ENCODE data around the gene EBP. TPM values are rescaled to one million over a fixed set of nuclear protein-coding genes. Genes with fewer than 3 reads are reported as not detected.
A peak's percentile ranks its signal among the peaks of the same experiment; 100 is the strongest.

EBP gene
- total and polyA plus RNA-seq, 8 donors = 5.8 to 208 (median 53.1) TPM

GRCh38 chrX:48560681-48561080 is 39.1 kb downstream of the EBP start:
- intact Hi-C loops (cut with DNase I; ENCODE audit: low total_unique reads) = no loop called here
- 93 to 97% (median 94%) methylated on average over 10 to 12 of the region's 12 CpGs for WGBS, 5 donors
- TF ChIP-seq POLR2A (IDR thresholded peaks at IDR 0.05) (no peak), POLR2AphosphoS5 (IDR thresholded peaks at IDR 0.05) (no peak), EP300 (IDR thresholded peaks at IDR 0.05) (no peak), CTCF (IDR thresholded peaks at IDR 0.05) (no peak)
- Histone ChIP-seq H3K9me3 (no peaks in the 10 kb centered on the region), H3K27ac (no peak overlapping the region), H3K4me3 (no peak overlapping the region), H3K4me1 (no peaks in the 10 kb centered on the region), H3K36me3 (peaks cover 3 to 64% (median 54%) of the 10 kb centered on the region in 4 donors), H3K27me3 (no peaks in the 10 kb centered on the region)
- DNase-seq = no peak

GRCh38 chrX:48569958-48570357 is 48.4 kb downstream of the EBP start:
- H3K27ac ChIP-seq = no peak overlapping the region
- 65 to 88% (median 70%) methylated on average over 1 of the region's 1 CpG for WGBS, 5 donors
- intact Hi-C loops (cut with DNase I; ENCODE audit: low total_unique reads) = no loop called here
- TF ChIP-seq CTCF (IDR thresholded peaks at IDR 0.05) = no peak
- no peak for TF ChIP-seq POLR2AphosphoS5 (IDR thresholded peaks at IDR 0.05)
- no peak for TF ChIP-seq POLR2A (IDR thresholded peaks at IDR 0.05)
- TF ChIP-seq EP300 (IDR thresholded peaks at IDR 0.05) = no peak
- H3K9me3 ChIP-seq = no peaks in the 10 kb centered on the region
- H3K36me3 ChIP-seq = no peaks in the 10 kb centered on the region
- no peaks in the 10 kb centered on the region for H3K27me3 ChIP-seq
- DNase-seq = no peak
- H3K4me1 ChIP-seq = peaks cover 0 to under 1% (median 0%) of the 10 kb centered on the region in 4 donors
- no peak overlapping the region for H3K4me3 ChIP-seq

GRCh38 chrX:48573690-48574269 is 52.2 kb downstream of the EBP start:
- 25 to 57% (median 41%) methylated on average over 18 to 19 of the region's 19 CpGs for WGBS, 5 donors
- peak; percentile 30 to 68 for DNase-seq
- Histone ChIP-seq H3K27ac (peak overlapping the region; percentile 87 to 99 (median 97)), H3K9me3 (no peaks in the 10 kb centered on the region), H3K36me3 (peaks cover 23 to 37% (median 36%) of the 10 kb centered on the region in 4 donors), H3K27me3 (no peaks in the 10 kb centered on the region), H3K4me3 (peak overlapping the region; percentile 50 to 72 (median 56)), H3K4me1 (peaks cover 13 to 36% (median 16%) of the 10 kb centered on the region in 4 donors)
- TF ChIP-seq CTCF (IDR thresholded peaks at IDR 0.05) (no peak), POLR2AphosphoS5 (IDR thresholded peaks at IDR 0.05) (no peak), POLR2A (IDR thresholded peaks at IDR 0.05) (no peak), EP300 (IDR thresholded peaks at IDR 0.05) (no peak)
- intact Hi-C loops (cut with DNase I; ENCODE audit: low total_unique reads) = no loop called here

- H3K36me3 ChIP-seq = peaks cover 23 to 45% (median 44%) of the 10 kb centered on the region in 4 donors
- DNase-seq = peak; percentile 91 to 97
- whole genome bisulfite sequencing, 5 donors = 0 to 39% (median 6%) methylated on average over 43 to 71 of the region's 71 CpGs
- peaks cover 13 to 40% (median 16%) of the 10 kb centered on the region in 4 donors for H3K4me1 ChIP-seq
- no peak for TF ChIP-seq EP300 (IDR thresholded peaks at IDR 0.05)
- peak in 2 of 4 donors; percentile 37 to 78 for TF ChIP-seq POLR2A (IDR thresholded peaks at IDR 0.05)
- TF ChIP-seq CTCF (IDR thresholded peaks at IDR 0.05) = peak in 4 of 7 experiments; percentile 18 to 57 (median 35)
- peak; percentile 87 to 95 (median 89) for TF ChIP-seq POLR2AphosphoS5 (IDR thresholded peaks at IDR 0.05)
- H3K4me3 ChIP-seq = peak within 1 kb of the TSS; percentile 50 to 72 (median 56)
- H3K9me3 ChIP-seq = no peaks in the 10 kb centered on the region
- intact Hi-C loops (cut with DNase I; ENCODE audit: low total_unique reads) = no loop called here
- no peaks in the 10 kb centered on the region for H3K27me3 ChIP-seq
- H3K27ac ChIP-seq = peak within 1 kb of the TSS; percentile 95 to 99 (median 97)
Measured at GRCh38 chrX:48574270-48575266, 53.0 kb downstream of the EBP start, which contains the start of gene RBM3. Gene RBM3, plus strand, starts transcription at chrX:48574484. Its CDS starts 697 bp downstream, at chrX:48575181.

All from stomach (tissue), 9 donors.